ENCODE data around the gene LBX2. TPM values are rescaled to one million over a fixed set of nuclear protein-coding genes. Genes with fewer than 3 reads are reported as not detected.

The LBX2 gene
- total and polyA plus RNA-seq, 9 of the 15 experiments (the other 6 are each of a cell fraction or from before 2014, with no cell fraction given) = 0.39 to 6.2 (median 1.8) TPM; not detected in 1

GRCh38 chr2:74462786-74463105 is 36.7 kb downstream of the LBX2 start:
- WGBS (ENCODE audit: insufficient coverage, low coverage, missing lambda C conversion rate) = 96% methylated on average over 4 of the region's 4 CpGs
- Histone ChIP-seq H3K4me2 (ENCODE audit: insufficient read depth, low read length) (no peak overlapping the region), H3K27me3 (ENCODE audit: control insufficient read depth in 2 of 2, insufficient read depth in 2 of 2, low read length in 2 of 2) (no peaks in the 10 kb centered on the region), H3K9me1 (ENCODE audit: control insufficient read depth, insufficient read depth, low read length) (no peaks in the 10 kb centered on the region), H3K4me3 (no peak overlapping the region), H4K20me1 (replicated peaks; ENCODE audit: control insufficient read depth, insufficient read depth, low read length) (no peaks in the 10 kb centered on the region; the same call in 1 of the 2 replicates), H2AFZ (ENCODE audit: low read depth, low read length) (no peak overlapping the region), H3K4me1 (replicated peaks in 1 of 2; ENCODE audit: control insufficient read depth in 2 of 2, insufficient read depth in 2 of 2, low read length in 2 of 2) (peaks cover 7 to 44% of the 10 kb centered on the region in 2 experiments; a peak in 4 of 5 replicates), H3K36me3 (ENCODE audit: control insufficient read depth, insufficient read depth, low read length) (peaks cover 25% of the 10 kb centered on the region), H3K9me3 (replicated peaks; ENCODE audit: control insufficient read depth, insufficient read depth, low read depth, low read length) (no peaks in the 10 kb centered on the region), H3K27ac (ENCODE audit: extremely low read depth, low read depth, low read length) (no peak overlapping the region), H3K79me2 (ENCODE audit: control insufficient read depth, insufficient read depth, low read length) (peaks cover 21% of the 10 kb centered on the region), H3K9ac (ENCODE audit: insufficient read depth in 1 of 2, low read depth in 2 of 2, low read length in 2 of 2) (no peak overlapping the region)
- no peak for TF ChIP-seq CEBPB (tag; IDR thresholded peaks at IDR 0.05)
- TF ChIP-seq CBFA2T2 (conservative IDR thresholded peaks at IDR 0.05) = no peak
- TF ChIP-seq ZNF140 (CRISPR knock-in tag; IDR thresholded peaks at IDR 0.05) = no peak
- no peak for TF ChIP-seq LEF1 (IDR thresholded peaks at IDR 0.05)
- no peak for TF ChIP-seq E2F5 (CRISPR knock-in tag; IDR thresholded peaks at IDR 0.05)
- no peak for TF ChIP-seq DLX4 (CRISPR knock-in tag; IDR thresholded peaks at IDR 0.05)
- no peak for TF ChIP-seq PBX2 (CRISPR knock-in tag; IDR thresholded peaks at IDR 0.05; ENCODE audit: low read depth)
- no peak for TF ChIP-seq PBX2 (tag; conservative IDR thresholded peaks at IDR 0.05; ENCODE audit: low read depth)
- no peak for TF ChIP-seq MBD1 (CRISPR knock-in tag; IDR thresholded peaks at IDR 0.05)
- no peak for TF ChIP-seq CEBPG (CRISPR knock-in tag; IDR thresholded peaks at IDR 0.05)
- no peak for TF ChIP-seq CEBPG (tag; conservative IDR thresholded peaks at IDR 0.05 in 1 of 2, IDR thresholded peaks at IDR 0.05 in 1 of 2)
- no peak for TF ChIP-seq SMARCA4 (IDR thresholded peaks at IDR 0.05)
- TF ChIP-seq TOE1 (IDR thresholded peaks at IDR 0.05; ENCODE audit: borderline replicate concordance) = no peak
- no peak for TF ChIP-seq TOE1 (CRISPR knock-in tag; IDR thresholded peaks at IDR 0.05; ENCODE audit: borderline replicate concordance, low read depth)
- TF ChIP-seq ZEB2 (IDR thresholded peaks at IDR 0.05) = no peak
- DNase-seq (ENCODE audit: extremely low read depth in 1 of 4, low spot score in 3 of 4) (no peak), ATAC-seq (no peak), FAIRE-seq (no peak)
- CTCF ChIA-PET (ENCODE audit: low intra/inter-chr PET ratio) = interaction anchor here (0.6 kb wide), 1 partner anchor 63 kb away, joined by 3 read pairs; no protein-coding TSS in a partner anchor
- in situ Hi-C loops (cut with MboI) = no loop called here
- POLR2A ChIA-PET = no interaction called here
- no TSS peak for BruUV-seq (replicated peaks)
- intact Hi-C loops (cut with micrococcal nuclease) = no loop called here

All from K562 (cell line).